HepG2 (cell line): ENCODE data around the gene PAQR6. TPM values are rescaled to one million over a fixed set of nuclear protein-coding genes. Genes with fewer than 3 reads are reported as not detected.

ENCODE experiments used
- ATAC-seq: fragments of 200-7000 bp; cut with Tn5 transposase; 3 replicates; pipeline ENCODE4 v1.9.1; 2020; ENCODE audit warnings: mild to moderate bottlenecking, moderate library complexity
- BruUV-seq: library from RNA; stranded (reverse); fragments of 400-500 nt; replicated peaks from 2 replicates; lab custom pipeline; 2021; lab: Mats Ljungman, UMichigan
- CTCF ChIA-PET: fragments of 300-600 bp; formaldehyde crosslinking; extraction: SDS; loops from one replicate; lab custom pipeline; 2021; ENCODE audit warnings: low total read pairs, inconsistent platforms, low intra/inter-chr PET ratio; lab: Yijun Ruan, JAX
- POLR2A ChIA-PET: fragments of 350-600 bp; sonication (Branson Sonifier 250); formaldehyde crosslinking; loops from one replicate; lab custom pipeline; 2020; ENCODE audit warnings: antibody characterized with exemption, inconsistent platforms; lab: Yijun Ruan, JAX
- DNase-seq: peaks from one replicate; pipeline ENCODE4 v3.0.0-alpha.2; 2015; ENCODE audit warnings: low spot score
- FAIRE-seq: peaks from 3 replicates; lab custom pipeline; 2011; peaks lifted over from hg19 to GRCh38; lab: Jason Lieb, UNC
- H2AFZ ChIP-seq: one replicate; pipeline ENCODE4 v1.6.1; 2011; ENCODE audit warnings: low read length, inconsistent platforms
- H3K27ac ChIP-seq: fragments of 300-600 bp; 3 replicates; pipeline ENCODE4 v1.8.0; 2011; ENCODE audit warnings: mixed run types, mild to moderate bottlenecking, mixed read lengths, low read length, inconsistent platforms; ENCODE audit not compliant: insufficient read depth; ENCODE audit errors: extremely low read length
- H3K27me3 ChIP-seq, 2 experiments: fragments of 200-600 bp in 1 of 2; 2 replicates in 1 of 2; 3 replicates in 1 of 2; pipeline versions ENCODE4 v1.6.0 to v1.8.0; 2011; ENCODE audit warnings: low read length in 2 of 2, mild to moderate bottlenecking in 2 of 2, moderate library complexity in 2 of 2, inconsistent platforms in 1 of 2; ENCODE audit not compliant: insufficient read depth in 2 of 2, control insufficient read depth in 1 of 2
- H3K36me3 ChIP-seq, 2 experiments: fragments of 200-600 bp in 1 of 2; replicated peaks in 1 of 2; 2 replicates in 1 of 2; 3 replicates in 1 of 2; pipeline versions ENCODE4 v1.5.1 to v1.8.0; 2011; ENCODE audit warnings: low read length in 2 of 2, inconsistent platforms in 1 of 2; ENCODE audit not compliant: insufficient read depth in 2 of 2, control insufficient read depth in 1 of 2
- H3K4me1 ChIP-seq: 2 replicates; pipeline ENCODE4 v1.5.1; 2012; ENCODE audit warnings: low read length, inconsistent platforms; ENCODE audit not compliant: insufficient read depth
- H3K4me2 ChIP-seq: 2 replicates; pipeline ENCODE4 v1.6.0; 2011; ENCODE audit warnings: low read depth, low read length, inconsistent platforms
- H3K4me3 ChIP-seq, 3 experiments: fragments of 200-600 bp in 1 of 3; sonication (generic), shearing (Covaris generic) in 1 of 3; replicated peaks in 1 of 3; 2 replicates each; pipeline ENCODE4 v1.5.1; 2011 to 2016; ENCODE audit warnings: low read length in 3 of 3, inconsistent platforms in 2 of 3, low read depth in 2 of 3, mild to moderate bottlenecking in 2 of 3, control low read depth in 1 of 3, mixed read lengths in 1 of 3; ENCODE audit not compliant: insufficient read depth in 1 of 3
- H3K79me2 ChIP-seq: one replicate; pipeline ENCODE4 v1.6.1; 2011; ENCODE audit warnings: low read length, inconsistent platforms; ENCODE audit not compliant: insufficient read depth
- H3K9ac ChIP-seq: 2 replicates; pipeline ENCODE4 v1.6.0; 2011; ENCODE audit warnings: mild to moderate bottlenecking, low read depth, low read length, inconsistent platforms; ENCODE audit not compliant: insufficient read depth
- H3K9me3 ChIP-seq: 2 replicates; pipeline ENCODE4 v1.5.1; 2012; ENCODE audit warnings: mild to moderate bottlenecking, low read length
- H4K20me1 ChIP-seq: 2 replicates; pipeline ENCODE4 v1.6.0; 2011; ENCODE audit warnings: inconsistent platforms, mild to moderate bottlenecking, low read length, moderate library complexity; ENCODE audit not compliant: insufficient read depth
- CBX5 ChIP-seq: sonication (generic); formaldehyde crosslinking; IDR thresholded peaks from 2 replicates; pipeline ENCODE4 v1.4.0; 2020; ENCODE audit warnings: missing genetic modification reagents, borderline replicate concordance
- CHD2 ChIP-seq: IDR thresholded peaks from 2 replicates; pipeline ENCODE4 v1.6.1; 2011; ENCODE audit warnings: low read depth, low read length, improper control_type of control experiment
- ELF4 ChIP-seq: sonication (generic); formaldehyde crosslinking; IDR thresholded peaks from 2 replicates; pipeline ENCODE4 v1.5.0; 2020; ENCODE audit warnings: missing genetic modification reagents, mild to moderate bottlenecking, moderate library complexity, borderline replicate concordance
- ELK4 ChIP-seq: sonication (generic); formaldehyde crosslinking; IDR thresholded peaks from 2 replicates; pipeline ENCODE4 v1.9.0; 2021; ENCODE audit warnings: missing genetic modification reagents, borderline replicate concordance
- HDAC6 ChIP-seq: fragments of 200-600 bp; sonication (generic); IDR thresholded peaks from 2 replicates; pipeline ENCODE4 v1.7.0; 2017; ENCODE audit warnings: mild to moderate bottlenecking, antibody characterized with exemption, low read length, low read depth
- IRF1 ChIP-seq: sonication (generic); formaldehyde crosslinking; IDR thresholded peaks from 2 replicates; pipeline ENCODE4 v1.4.0; 2020; ENCODE audit warnings: low read depth, mild to moderate bottlenecking, missing genetic modification reagents
- KDM4B ChIP-seq: sonication (generic); formaldehyde crosslinking; IDR thresholded peaks from 2 replicates; pipeline ENCODE4 v1.4.0; 2020; ENCODE audit warnings: missing genetic modification reagents
- MIER3 ChIP-seq: IDR thresholded peaks from 2 replicates; pipeline ENCODE4 v1.6.1; 2016; ENCODE audit warnings: missing compliant biosample characterization, borderline replicate concordance
- ONECUT2 ChIP-seq: sonication (generic); formaldehyde crosslinking; IDR thresholded peaks from 2 replicates; pipeline ENCODE4 v1.4.0; 2020; ENCODE audit warnings: missing genetic modification reagents
- SCMH1 ChIP-seq: sonication (generic); formaldehyde crosslinking; IDR thresholded peaks from 2 replicates; pipeline ENCODE4 v1.9.0; 2021; ENCODE audit warnings: missing genetic modification reagents, mild to moderate bottlenecking, borderline replicate concordance
- ZNF121 ChIP-seq: sonication (generic); formaldehyde crosslinking; IDR thresholded peaks from 2 replicates; pipeline ENCODE4 v1.5.0; 2020; ENCODE audit warnings: mild to moderate bottlenecking, missing genetic modification reagents
- ZNF207 ChIP-seq: fragments of 450-650 bp; IDR thresholded peaks from 2 replicates; pipeline ENCODE4 v1.6.1; 2016; ENCODE audit warnings: antibody characterized with exemption, borderline replicate concordance
- WGBS: methylation state at CpG from one replicate; pipeline ENCODE4 v1.1.6; 2017; ENCODE audit warnings: low lambda C conversion rate; 5-methylcytosine and 5-hydroxymethylcytosine counted together
- in situ Hi-C: cut with HindIII; loops from 2 replicates; pipeline ENCODE4 v1.10.0; 2017; ENCODE audit warnings: low pct_unique_long_range_greater_than_20kb; ENCODE audit not compliant: extremely low pct_ligation_motif_present
- intact Hi-C: fragments of 100-400 bp; cut with micrococcal nuclease; formaldehyde crosslinking; loops from one replicate; pipeline ENCODE4 v1.10.0; 2022; ENCODE audit not compliant: unreplicated experiment
- polyA plus RNA-seq, 8 experiments: library from polyadenylated mRNA; depleted of rRNA in 3 of 8; stranded (reverse) in 7 of 8; unstranded in 1 of 8; fragments of >200 nt; fragmentation: Illumina TruSeq in 4 of 8; extraction: Trizol in 4 of 8; gene quantifications; 2 replicates each; pipeline versions ENCODE4 v1.2.1 to v1.2.3, GENCODE V29; 2011 to 2016; ENCODE audit warnings: low read depth in 4 of 8, missing spikeins in 1 of 8, mixed read lengths in 1 of 8; ENCODE audit not compliant: insufficient read depth in 1 of 8
- total RNA-seq, 5 experiments: library from RNA; depleted of rRNA; stranded (reverse); fragments of >200 nt; fragmentation: Illumina TruSeq; extraction: Trizol; gene quantifications; 2 replicates each; pipeline ENCODE4 v1.2.3, GENCODE V29; 2016; ENCODE audit warnings: low read depth in 1 of 5

PAQR6 gene
- total and polyA plus RNA-seq, 2 of the 13 experiments (the other 11 are each of a cell fraction or from before 2014, with no cell fraction given) = 0.82 to 1.4 TPM

GRCh38 chr1:156204686-156205085 is 43.2 kb downstream of the PAQR6 start:
- DNase-seq = no peak
- Histone ChIP-seq H3K4me2 (no peak overlapping the region), H3K27ac (no peak overlapping the region), H3K36me3 (peaks cover 15 to 53% of the 10 kb centered on the region in 2 experiments), H4K20me1 (no peaks in the 10 kb centered on the region), H3K4me1 (no peaks in the 10 kb centered on the region), H2AFZ (no peak overlapping the region), H3K4me3 (no peak overlapping the region), H3K9ac (no peak overlapping the region), H3K79me2 (no peaks in the 10 kb centered on the region), H3K27me3 (no peaks in the 10 kb centered on the region), H3K9me3 (no peaks in the 10 kb centered on the region)
- ATAC-seq = no peak
- in situ Hi-C loops = no loop called here
- FAIRE-seq = no peak
- POLR2A ChIA-PET = no interaction called here
- CTCF ChIA-PET = no interaction called here
- TF ChIP-seq SCMH1 (CRISPR knock-in tag) (no peak), ELK4 (CRISPR knock-in tag) (no peak), ZNF121 (no peak), ELF4 (CRISPR knock-in tag) (no peak), MIER3 (CRISPR knock-in tag) (no peak), ONECUT2 (CRISPR knock-in tag) (no peak), CBX5 (CRISPR knock-in tag) (no peak), CHD2 (no peak), KDM4B (CRISPR knock-in tag) (no peak), IRF1 (CRISPR knock-in tag) (no peak), ZNF207 (no peak), HDAC6 (no peak)
- BruUV-seq = no TSS peak
- intact Hi-C loops = loop anchor here (10.0 kb wide), 1 partner anchor 890 kb away; the partner anchor contains the start of gene ETV3L
- WGBS = 98% methylated on average over 3 of the region's 3 CpGs
